Duodenal mucosa (tissue), 2 donors: ENCODE results near the gene DNASE1L2.

Experiments used
- H3K27ac ChIP-seq: one replicate; pipeline ENCODE4 v1.7.0; 2013; ENCODE audit warnings: low read depth, low read length
- H3K27me3 ChIP-seq, 2 donors: one replicate each; pipeline ENCODE4 v1.7.0; 2013; ENCODE audit warnings: low read length in 2 of 2, control low read depth in 1 of 2; ENCODE audit not compliant: insufficient read depth in 2 of 2, control insufficient read depth in 1 of 2
- H3K36me3 ChIP-seq, 2 donors: one replicate each; pipeline ENCODE4 v1.7.0; 2013; ENCODE audit warnings: low read length in 2 of 2, control low read depth in 1 of 2; ENCODE audit not compliant: insufficient read depth in 2 of 2, control insufficient read depth in 1 of 2
- H3K4me1 ChIP-seq, 2 donors: one replicate each; pipeline ENCODE4 v1.7.0; 2013; ENCODE audit warnings: low read length in 2 of 2, control low read depth in 1 of 2; ENCODE audit not compliant: insufficient read depth in 2 of 2, control insufficient read depth in 1 of 2
- H3K4me3 ChIP-seq, 2 donors: one replicate each; pipeline ENCODE4 v1.7.0; 2013; ENCODE audit warnings: low read length in 2 of 2, low read depth in 1 of 2
- H3K9ac ChIP-seq, 2 donors: one replicate each; pipeline ENCODE4 v1.7.0; 2013; ENCODE audit warnings: low read length in 2 of 2, low read depth in 1 of 2
- H3K9me3 ChIP-seq, 2 donors: one replicate each; pipeline ENCODE4 v1.7.0; 2013; ENCODE audit warnings: low read length in 2 of 2, control low read depth in 1 of 2; ENCODE audit not compliant: control insufficient read depth in 1 of 2

Gene DNASE1L2

GRCh38 chr16:2209258-2210008, 26.8 kb upstream of the DNASE1L2 start:
- H3K27ac ChIP-seq = no peak overlapping the region
- peaks cover 16 to 36% of the 10 kb centered on the region in 2 donors for H3K36me3 ChIP-seq
- H3K4me1 ChIP-seq = peaks cover 33 to 41% of the 10 kb centered on the region in 2 donors
- H3K27me3 ChIP-seq = no peaks in the 10 kb centered on the region
- H3K9me3 ChIP-seq = no peaks in the 10 kb centered on the region
- H3K4me3 ChIP-seq = no peak overlapping the region
- no peak overlapping the region for H3K9ac ChIP-seq

- no peak overlapping the region for H3K27ac ChIP-seq
- peaks cover 16 to 36% of the 10 kb centered on the region in 2 donors for H3K36me3 ChIP-seq
- no peak overlapping the region for H3K9ac ChIP-seq
- H3K4me3 ChIP-seq = no peak overlapping the region
- H3K27me3 ChIP-seq = no peaks in the 10 kb centered on the region
- peaks cover 29 to 37% of the 10 kb centered on the region in 2 donors for H3K4me1 ChIP-seq
- H3K9me3 ChIP-seq = no peaks in the 10 kb centered on the region
Measured at GRCh38 chr16:2210009-2210332, 26.3 kb upstream of the DNASE1L2 start.

GRCh38 chr16:2210386-2211365, 25.6 kb upstream of the DNASE1L2 start, which contains the start of gene BRICD5:
Gene BRICD5 (minus strand): TSS chr16:2210863. CDS start chr16:2210833, 30 bp downstream.
- no peak within 1 kb of the TSS for H3K9ac ChIP-seq
- H3K27ac ChIP-seq = no peak within 1 kb of the TSS
- H3K9me3 ChIP-seq = no peaks in the 10 kb centered on the region
- H3K36me3 ChIP-seq = peaks cover 16 to 36% of the 10 kb centered on the region in 2 donors
- no peaks in the 10 kb centered on the region for H3K27me3 ChIP-seq
- peaks cover 29 to 37% of the 10 kb centered on the region in 2 donors for H3K4me1 ChIP-seq
- H3K4me3 ChIP-seq = no peak within 1 kb of the TSS

- Histone ChIP-seq H3K36me3 (peaks cover 16 to 36% of the 10 kb centered on the region in 2 donors), H3K4me1 (peaks cover 21 to 25% of the 10 kb centered on the region in 2 donors), H3K9me3 (no peaks in the 10 kb centered on the region), H3K9ac (peak overlapping the region in 1 of 2 donors; percentile 66), H3K4me3 (no peak overlapping the region), H3K27me3 (no peaks in the 10 kb centered on the region), H3K27ac (no peak overlapping the region)
Measured at GRCh38 chr16:2211923-2212347, 24.3 kb upstream of the DNASE1L2 start.

DNA sequence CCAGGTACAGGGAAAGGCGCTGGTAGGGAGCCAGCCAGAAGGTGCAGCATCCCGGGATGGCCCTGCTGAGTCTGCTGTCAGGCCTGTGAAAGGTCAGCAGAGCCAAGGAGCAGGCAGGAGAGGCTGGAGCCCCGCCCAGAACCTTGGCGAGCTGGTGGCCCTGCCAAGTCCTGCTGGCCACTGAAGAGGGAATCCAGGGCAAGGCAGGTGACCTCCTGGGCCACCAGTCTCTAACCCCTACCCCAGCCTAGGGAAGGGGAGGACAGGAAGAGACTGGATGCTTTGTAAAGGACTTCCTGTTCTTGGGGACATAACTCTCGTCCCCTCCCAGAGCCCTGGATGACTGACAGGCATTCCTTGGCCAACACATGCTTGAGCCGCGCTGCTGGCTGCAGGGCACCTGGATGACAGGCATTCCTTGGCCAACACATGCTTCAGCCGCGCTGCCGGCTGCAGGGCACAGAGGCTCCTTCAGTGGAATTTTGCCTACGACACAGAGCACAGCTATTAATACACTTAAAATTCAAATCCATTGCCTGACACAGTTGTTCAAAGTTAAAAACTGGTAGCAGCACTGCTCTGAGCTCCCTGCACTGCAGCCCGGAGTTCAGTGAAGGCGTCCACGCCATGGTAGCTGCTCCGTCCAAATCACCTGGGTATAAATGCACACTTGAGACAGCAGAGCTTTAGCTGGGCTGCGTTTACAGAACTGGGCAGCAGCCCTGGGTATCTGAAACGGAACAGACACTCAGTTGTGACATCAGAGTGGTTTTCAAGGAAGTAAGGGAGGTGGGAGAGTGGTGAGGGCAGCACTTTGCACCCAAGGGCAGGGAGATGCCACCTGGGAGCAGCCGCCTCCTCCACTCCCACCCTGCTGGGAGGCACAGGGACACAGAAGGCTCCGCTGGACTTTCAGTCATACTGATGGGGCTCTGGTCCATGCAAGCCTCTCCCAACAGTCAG, 23.6 kb upstream of the DNASE1L2 start:
- H3K4me3 ChIP-seq = peak overlapping the region; percentile 65 to 86
- no peaks in the 10 kb centered on the region for H3K27me3 ChIP-seq
- H3K36me3 ChIP-seq = peaks cover 14 to 30% of the 10 kb centered on the region in 2 donors
- H3K9me3 ChIP-seq = no peaks in the 10 kb centered on the region
- H3K4me1 ChIP-seq = peaks cover 21% of the 10 kb centered on the region in 2 donors
- H3K27ac ChIP-seq = no peak overlapping the region
- H3K9ac ChIP-seq = peak overlapping the region; percentile 43 to 66

- Histone ChIP-seq H3K9me3 (no peaks in the 10 kb centered on the region), H3K27ac (peak overlapping the region; percentile 62), H3K27me3 (no peaks in the 10 kb centered on the region), H3K9ac (peak overlapping the region; percentile 66 to 81), H3K36me3 (peaks cover under 1 to 17% of the 10 kb centered on the region in 2 donors), H3K4me1 (peaks cover 21% of the 10 kb centered on the region in 2 donors), H3K4me3 (peak overlapping the region; percentile 68 to 86)
Measured at GRCh38 chr16:2213817-2214718, 22.2 kb upstream of the DNASE1L2 start.

DNA sequence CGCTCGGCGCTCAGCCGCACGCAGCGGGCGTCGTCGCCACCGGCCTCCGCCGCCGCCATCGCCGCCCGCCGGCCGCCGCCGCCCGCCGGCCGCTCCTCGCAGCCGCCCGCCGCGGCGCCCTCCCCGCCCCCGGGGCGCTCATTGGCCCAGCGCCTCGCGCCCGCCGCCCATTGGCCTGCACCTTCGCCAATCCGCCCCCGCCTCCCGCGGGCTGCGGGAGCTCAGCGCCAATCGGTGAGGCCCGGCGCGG, 21.6 kb upstream of the DNASE1L2 start, which contains the start of gene PGP:
Gene PGP, minus strand, starts transcription at position 122 of the 250 bp plus-strand sequence. Its CDS starts 63 bp downstream, at position 59.
- H3K4me3 ChIP-seq = peak within 1 kb of the TSS; percentile 68 to 86
- peaks cover 0 to 11% of the 10 kb centered on the region in 2 donors for H3K36me3 ChIP-seq
- H3K9me3 ChIP-seq = no peaks in the 10 kb centered on the region
- no peaks in the 10 kb centered on the region for H3K27me3 ChIP-seq
- H3K27ac ChIP-seq = peak within 1 kb of the TSS; percentile 85
- H3K4me1 ChIP-seq = peaks cover 21% of the 10 kb centered on the region in 2 donors
- H3K9ac ChIP-seq = peak within 1 kb of the TSS; percentile 66 to 81

DNA sequence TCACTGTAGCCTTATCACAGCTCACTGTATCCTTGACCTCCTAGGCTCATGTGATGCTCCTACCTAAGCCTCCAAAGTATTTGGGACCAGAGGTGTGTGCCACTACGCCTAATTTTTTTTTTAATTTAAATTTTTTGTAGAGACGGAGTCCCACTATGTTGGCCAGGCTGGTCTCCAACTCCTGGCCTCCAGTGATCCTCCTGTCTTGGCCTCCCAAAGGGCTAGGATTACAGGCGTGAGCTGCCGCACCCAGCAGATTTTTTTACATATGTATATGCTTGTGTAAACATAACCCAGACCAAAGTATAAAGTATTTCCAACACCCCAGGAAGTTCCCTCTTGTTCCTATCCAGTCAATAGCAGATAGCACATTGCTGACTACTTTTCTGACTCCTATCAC, 19.9 kb upstream of the DNASE1L2 start:
- H3K36me3 ChIP-seq = peaks cover 0 to 9% of the 10 kb centered on the region in 2 donors
- no peaks in the 10 kb centered on the region for H3K27me3 ChIP-seq
- H3K4me3 ChIP-seq = no peak overlapping the region
- H3K4me1 ChIP-seq = peaks cover 21% of the 10 kb centered on the region in 2 donors
- H3K9ac ChIP-seq = no peak overlapping the region
- H3K27ac ChIP-seq = no peak overlapping the region
- no peaks in the 10 kb centered on the region for H3K9me3 ChIP-seq
